Suprapubic skin (tissue), 4 donors: ENCODE data around the gene DTNBP1. TPM values are rescaled to one million over a fixed set of nuclear protein-coding genes. Genes with fewer than 3 reads are reported as not detected.

ENCODE experiments used
- DNase-seq, 2 donors: peaks; one replicate each; pipeline ENCODE4 v3.0.0-alpha.2; 2019; ENCODE audit warnings: low spot score in 2 of 2
- H3K27ac ChIP-seq: fragments of 200-600 bp; sonication (generic); one replicate; pipeline ENCODE4 v1.5.1; 2019
- H3K27me3 ChIP-seq: fragments of 200-600 bp; sonication (generic); one replicate; pipeline ENCODE4 v1.5.1; 2019
- H3K36me3 ChIP-seq: fragments of 200-600 bp; sonication (generic); one replicate; pipeline ENCODE4 v1.5.1; 2019
- H3K4me1 ChIP-seq: fragments of 200-600 bp; sonication (generic); one replicate; pipeline ENCODE4 v1.5.1; 2019
- H3K4me3 ChIP-seq: fragments of 200-600 bp; sonication (generic); one replicate; pipeline ENCODE4 v1.5.1; 2019; ENCODE audit warnings: mild to moderate bottlenecking
- H3K9me3 ChIP-seq: fragments of 200-600 bp; sonication (generic); one replicate; pipeline ENCODE4 v1.5.1; 2019
- CTCF ChIP-seq, 2 donors: fragments of 200-600 bp in 1 of 2; fragments of 450-650 bp in 1 of 2; sonication (generic) in 1 of 2; IDR thresholded peaks; one replicate each; pipeline ENCODE4 v1.5.1; 2016 to 2019; ENCODE audit warnings: antibody characterized with exemption in 2 of 2, mild to moderate bottlenecking in 1 of 2, moderate library complexity in 1 of 2
- EP300 ChIP-seq: sonication (generic); formaldehyde crosslinking; IDR thresholded peaks from one replicate; pipeline ENCODE4 v1.6.1; 2017; ENCODE audit warnings: antibody characterized with exemption
- POLR2A ChIP-seq, 2 donors: fragments of 450-650 bp; IDR thresholded peaks; one replicate each; pipeline ENCODE4 v1.6.1; 2017; ENCODE audit warnings: antibody characterized with exemption in 2 of 2, mild to moderate bottlenecking in 2 of 2, moderate library complexity in 2 of 2
- POLR2AphosphoS5 ChIP-seq, 3 donors: sonication (generic); formaldehyde crosslinking; IDR thresholded peaks; one replicate each; pipeline ENCODE4 v1.6.1; 2017; ENCODE audit warnings: antibody characterized with exemption in 3 of 3
- WGBS: methylation state at CpG from one replicate; pipeline ENCODE4 v1.1.5; 2018; 5-methylcytosine and 5-hydroxymethylcytosine counted together
- total RNA-seq, 4 donors: library from RNA; depleted of rRNA; stranded (reverse); fragments of >200 nt; gene quantifications; one replicate each; pipeline ENCODE4 v1.1.0, GENCODE V29; 2016

DTNBP1 gene
- total RNA-seq, 4 donors from 2014 or later = 12.7 to 17.1 (median 16.4) TPM

- WGBS = 87% methylated on average over 4 of the region's 4 CpGs
- H3K36me3 ChIP-seq = no peaks in the 10 kb centered on the region
- peak overlapping the region; percentile 7 for H3K27ac ChIP-seq
- peaks cover 31% of the 10 kb centered on the region for H3K4me1 ChIP-seq
- H3K4me3 ChIP-seq = no peak overlapping the region
- H3K27me3 ChIP-seq = no peaks in the 10 kb centered on the region
- no peaks in the 10 kb centered on the region for H3K9me3 ChIP-seq
- TF ChIP-seq POLR2AphosphoS5 (IDR thresholded peaks at IDR 0.05) (no peak), EP300 (no peak)
- DNase-seq = no peak
Measured at GRCh38 chr6:15622045-15622740, 40.6 kb downstream of the DTNBP1 start.

- Histone ChIP-seq H3K27me3 (no peaks in the 10 kb centered on the region), H3K27ac (peak overlapping the region; percentile 7), H3K4me1 (peaks cover 33% of the 10 kb centered on the region), H3K9me3 (no peaks in the 10 kb centered on the region), H3K4me3 (no peak overlapping the region), H3K36me3 (no peaks in the 10 kb centered on the region)
- no peak for TF ChIP-seq POLR2A (IDR thresholded peaks at IDR 0.05)
- TF ChIP-seq EP300 = no peak
- TF ChIP-seq CTCF (IDR thresholded peaks at IDR 0.05) = no peak
- no peak for TF ChIP-seq POLR2AphosphoS5 (IDR thresholded peaks at IDR 0.05)
- WGBS = 41% methylated on average over 6 of the region's 6 CpGs
- no peak for DNase-seq
Measured at GRCh38 chr6:15621203-15622044, 41.4 kb downstream of the DTNBP1 start.

GRCh38 chr6:15620611-15621010 is 42.2 kb downstream of the DTNBP1 start:
- Histone ChIP-seq H3K27ac (no peak overlapping the region), H3K36me3 (no peaks in the 10 kb centered on the region), H3K4me3 (no peak overlapping the region), H3K4me1 (peaks cover 39% of the 10 kb centered on the region), H3K27me3 (no peaks in the 10 kb centered on the region), H3K9me3 (no peaks in the 10 kb centered on the region)
- TF ChIP-seq POLR2AphosphoS5 (IDR thresholded peaks at IDR 0.05) (no peak), POLR2A (IDR thresholded peaks at IDR 0.05) (no peak), EP300 (no peak), CTCF (IDR thresholded peaks at IDR 0.05) (no peak)
- DNase-seq = no peak
- 84% methylated on average over 4 of the region's 4 CpGs for WGBS

- TF ChIP-seq POLR2A (IDR thresholded peaks at IDR 0.05) (no peak), CTCF (IDR thresholded peaks at IDR 0.05) (no peak), EP300 (no peak), POLR2AphosphoS5 (IDR thresholded peaks at IDR 0.05) (no peak)
Measured at GRCh38 chr6:15619330-15619729, 43.5 kb downstream of the DTNBP1 start.

GRCh38 chr6:15618685-15619084 is 44.1 kb downstream of the DTNBP1 start:
- Histone ChIP-seq H3K4me1 (peaks cover 35% of the 10 kb centered on the region), H3K27ac (no peak overlapping the region), H3K36me3 (peaks cover 11% of the 10 kb centered on the region), H3K9me3 (no peaks in the 10 kb centered on the region), H3K27me3 (no peaks in the 10 kb centered on the region), H3K4me3 (no peak overlapping the region)
- WGBS = 93% methylated on average over 6 of the region's 6 CpGs
- TF ChIP-seq EP300 (no peak), POLR2AphosphoS5 (IDR thresholded peaks at IDR 0.05) (no peak), POLR2A (IDR thresholded peaks at IDR 0.05) (no peak), CTCF (IDR thresholded peaks at IDR 0.05) (no peak)
- no peak for DNase-seq

More at GRCh38 chr6:15619330-15619729, 43.5 kb downstream of the DTNBP1 start:
- Histone ChIP-seq H3K9me3 (no peaks in the 10 kb centered on the region), H3K27ac (no peak overlapping the region), H3K4me1 (peaks cover 39% of the 10 kb centered on the region), H3K27me3 (no peaks in the 10 kb centered on the region), H3K36me3 (peaks cover 7% of the 10 kb centered on the region), H3K4me3 (no peak overlapping the region)
- DNase-seq = no peak
- 96% methylated on average over 1 of the region's 1 CpG for WGBS
